ENCODE data around the gene PKNOX1. TPM values are rescaled to one million over a fixed set of nuclear protein-coding genes. Genes with fewer than 3 reads are reported as not detected.
A peak's percentile ranks its signal among the peaks of the same experiment; 100 is the strongest.

Gene PKNOX1
- total and polyA plus RNA-seq, 3 donors from 2014 or later = 22.1 to 82.5 (median 38.8) TPM

- Histone ChIP-seq H3K9me3 (no peaks in the 10 kb centered on the region), H3K27ac (no peak overlapping the region), H3K4me1 (peaks cover 11% of the 10 kb centered on the region), H3K36me3 (ENCODE audit: low read depth, missing control alignments) (no peaks in the 10 kb centered on the region), H3K27me3 (no peaks in the 10 kb centered on the region), H3K4me3 (no peak overlapping the region)
- no peak for DNase-seq
- 70 to 100% methylated on average over 1 to 3 of the region's 3 CpGs for WGBS, 2 donors
- TF ChIP-seq CTCF (IDR thresholded peaks at IDR 0.05) (no peak), POLR2A (IDR thresholded peaks at IDR 0.05) (no peak)
- intact Hi-C loops (cut with DNase I; ENCODE audit: low total_unique reads) = no loop called here
Observed at GRCh38 chr21:42971897-42972275, 2.5 kb upstream of the PKNOX1 start.

GRCh38 chr21:42973309-42973990 is 912 bp upstream of the PKNOX1 start:
- no peak for DNase-seq
- Histone ChIP-seq H3K27ac (peak overlapping the region; percentile 91 to 100), H3K27me3 (no peaks in the 10 kb centered on the region), H3K9me3 (no peaks in the 10 kb centered on the region), H3K4me1 (peaks cover 11% of the 10 kb centered on the region), H3K36me3 (ENCODE audit: low read depth, missing control alignments) (no peaks in the 10 kb centered on the region), H3K4me3 (peak overlapping the region; percentile 73 to 94)
- intact Hi-C loops (cut with DNase I; ENCODE audit: low total_unique reads) = no loop called here
- WGBS, 2 donors = 60 to 71% methylated on average over 7 to 19 of the region's 19 CpGs
- TF ChIP-seq CTCF (IDR thresholded peaks at IDR 0.05) (no peak), POLR2A (IDR thresholded peaks at IDR 0.05) (no peak)

- Histone ChIP-seq H3K9me3 (no peaks in the 10 kb centered on the region), H3K4me1 (peaks cover 11% of the 10 kb centered on the region), H3K4me3 (peak overlapping the region; percentile 91 to 94), H3K27me3 (no peaks in the 10 kb centered on the region), H3K36me3 (ENCODE audit: low read depth, missing control alignments) (no peaks in the 10 kb centered on the region), H3K27ac (peak overlapping the region; percentile 98 to 100)
- WGBS, 2 donors = 1% methylated on average over 29 to 45 of the region's 125 CpGs
- DNase-seq = peak; percentile 76
- intact Hi-C loops (cut with DNase I; ENCODE audit: low total_unique reads) = no loop called here
- no peak for TF ChIP-seq CTCF (IDR thresholded peaks at IDR 0.05)
- TF ChIP-seq POLR2A (IDR thresholded peaks at IDR 0.05) = no peak
Observed at GRCh38 chr21:42974832-42975820, 764 bp downstream of the PKNOX1 start.

- intact Hi-C loops (cut with DNase I; ENCODE audit: low total_unique reads) = no loop called here
- H3K9me3 ChIP-seq = no peaks in the 10 kb centered on the region
- TF ChIP-seq CTCF (IDR thresholded peaks at IDR 0.05) = no peak
- no peak for TF ChIP-seq POLR2A (IDR thresholded peaks at IDR 0.05)
- H3K27ac ChIP-seq = peak overlapping the region; percentile 98 to 99
- no peak for DNase-seq
- no peaks in the 10 kb centered on the region for H3K27me3 ChIP-seq
- no peaks in the 10 kb centered on the region for H3K36me3 ChIP-seq (ENCODE audit: low read depth, missing control alignments)
- H3K4me3 ChIP-seq = peak overlapping the region; percentile 91 to 94
- WGBS, 2 donors = 30 to 31% methylated on average over 6 of the region's 6 CpGs
- H3K4me1 ChIP-seq = peaks cover 11% of the 10 kb centered on the region
Observed at GRCh38 chr21:42975886-42976608, 1.7 kb downstream of the PKNOX1 start.
